ENCODE results near the gene IL15. TPM values are rescaled to one million over a fixed set of nuclear protein-coding genes. Genes with fewer than 3 reads are reported as not detected.

The IL15 gene
- total and polyA plus RNA-seq, 2 of the 8 experiments (the other 6 are each of a cell fraction or from before 2014, with no cell fraction given), result 0.30 to 0.61 TPM

GRCh38 chr4:141697116-141697515 lies 60.7 kb downstream of the IL15 start:
- TF ChIP-seq SP4 (IDR thresholded peaks at IDR 0.05; ENCODE audit: low read length) (no peak), TEAD4 (IDR thresholded peaks at IDR 0.05; ENCODE audit: low read depth, low read length) (no peak), ZNF274 (IDR thresholded peaks at IDR 0.05; ENCODE audit: borderline replicate concordance, extremely low read depth, low read length) (no peak), CBX8 (IDR thresholded peaks at IDR 0.05; ENCODE audit: borderline replicate concordance, low read depth, low read length) (no peak), CTBP2 (IDR thresholded peaks at IDR 0.05; ENCODE audit: borderline replicate concordance, insufficient read depth, insufficient read length, low read length) (no peak)
- Histone ChIP-seq H3K4me1 (replicated peaks in 1 of 4; ENCODE audit: control insufficient read depth in 3 of 4, insufficient read depth in 4 of 4, low read length in 3 of 4) (no peaks in the 10 kb centered on the region), H4K91ac (replicated peaks; ENCODE audit: insufficient read length, low read length) (no peak overlapping the region), H2BK120ac (replicated peaks; ENCODE audit: low read depth, low read length) (no peak overlapping the region), H3K56ac (replicated peaks; ENCODE audit: insufficient read length, low read depth, low read length) (no peak overlapping the region), H3K4me2 (ENCODE audit: insufficient read depth in 1 of 2, low read depth in 2 of 2, low read length in 2 of 2) (no peak overlapping the region), H3K4me3 (ENCODE audit: extremely low read depth in 1 of 4, insufficient read depth in 2 of 4, low read depth in 3 of 4, low read length in 4 of 4) (no peak overlapping the region), H4K20me1 (replicated peaks in 1 of 2; ENCODE audit: control insufficient read depth in 1 of 2, insufficient read depth in 2 of 2, low read length in 2 of 2) (no peaks in the 10 kb centered on the region), H3K14ac (ENCODE audit: insufficient read length) (no peak overlapping the region), H3K27ac (ENCODE audit: low read depth, low read length) (no peak overlapping the region), H3K23ac (ENCODE audit: insufficient read length) (no peak overlapping the region), H3K18ac (ENCODE audit: extremely low read depth, low read length) (no peak overlapping the region), H3K9me3 (ENCODE audit: insufficient read depth in 2 of 2, low read depth in 1 of 2, low read length in 1 of 2) (no peaks in the 10 kb centered on the region), H3K9ac (replicated peaks in 1 of 4; ENCODE audit: extremely low read depth in 1 of 4, low read depth in 3 of 4, low read length in 3 of 4) (no peak overlapping the region), H2BK12ac (ENCODE audit: low read depth, low read length) (no peak overlapping the region), H4K8ac (ENCODE audit: extremely low read depth, insufficient read depth, low read length) (no peak overlapping the region), H2BK20ac (ENCODE audit: low read length) (no peak overlapping the region), H3K27me3 (replicated peaks in 1 of 4; ENCODE audit: control insufficient read depth in 3 of 4, extremely low read depth in 1 of 4, insufficient read depth in 3 of 4, low read length in 3 of 4) (no peaks in the 10 kb centered on the region), H3K79me2 (ENCODE audit: control insufficient read depth in 1 of 2, insufficient read depth in 2 of 2, low read length in 2 of 2) (no peaks in the 10 kb centered on the region), H2BK5ac (ENCODE audit: low read depth, low read length) (no peak overlapping the region), H2AFZ (ENCODE audit: low read length) (no peak overlapping the region), H3K4ac (replicated peaks; ENCODE audit: insufficient read length, low read depth, low read length) (no peak overlapping the region), H2AK5ac (ENCODE audit: low read depth, low read length) (no peak overlapping the region), H3K23me2 (ENCODE audit: low read depth, low read length) (no peaks in the 10 kb centered on the region), H3K79me1 (ENCODE audit: low read depth, low read length) (no peaks in the 10 kb centered on the region), H3K36me3 (ENCODE audit: control insufficient read depth in 2 of 4, insufficient read depth in 4 of 4, low read length in 3 of 4) (no peaks in the 10 kb centered on the region), H2BK15ac (ENCODE audit: low read length) (no peak overlapping the region), H4K5ac (ENCODE audit: insufficient read length, low read depth, low read length) (no peak overlapping the region)
- 93% methylated on average over 2 of the region's 2 CpGs; no CpG with 5 or more reads in 1 of the 2 experiments for WGBS, 2 experiments (ENCODE audit: extremely low coverage in 1 of 2, insufficient coverage in 1 of 2, insufficient read length in 1 of 2, insufficient replicate concordance in 2 of 2, low coverage in 1 of 2, low lambda C conversion rate in 2 of 2, missing lambda C conversion rate in 1 of 2)
- POLR2A ChIA-PET (ENCODE audit: partially characterized antibody), result no interaction called here
- DNase-seq (ENCODE audit: low read depth in 1 of 2, low spot score in 2 of 2) (no peak), FAIRE-seq (no peak)
- CTCF ChIA-PET (ENCODE audit: partially characterized antibody), result no interaction called here

Data from H1 (cell line).